ENCODE data around the gene GCDH. TPM values are rescaled to one million over a fixed set of nuclear protein-coding genes. Genes with fewer than 3 reads are reported as not detected.

Gene GCDH
- total and polyA plus RNA-seq, 3 donors from 2014 or later: 11.0 to 32.1 (median 30.5) TPM

DNA sequence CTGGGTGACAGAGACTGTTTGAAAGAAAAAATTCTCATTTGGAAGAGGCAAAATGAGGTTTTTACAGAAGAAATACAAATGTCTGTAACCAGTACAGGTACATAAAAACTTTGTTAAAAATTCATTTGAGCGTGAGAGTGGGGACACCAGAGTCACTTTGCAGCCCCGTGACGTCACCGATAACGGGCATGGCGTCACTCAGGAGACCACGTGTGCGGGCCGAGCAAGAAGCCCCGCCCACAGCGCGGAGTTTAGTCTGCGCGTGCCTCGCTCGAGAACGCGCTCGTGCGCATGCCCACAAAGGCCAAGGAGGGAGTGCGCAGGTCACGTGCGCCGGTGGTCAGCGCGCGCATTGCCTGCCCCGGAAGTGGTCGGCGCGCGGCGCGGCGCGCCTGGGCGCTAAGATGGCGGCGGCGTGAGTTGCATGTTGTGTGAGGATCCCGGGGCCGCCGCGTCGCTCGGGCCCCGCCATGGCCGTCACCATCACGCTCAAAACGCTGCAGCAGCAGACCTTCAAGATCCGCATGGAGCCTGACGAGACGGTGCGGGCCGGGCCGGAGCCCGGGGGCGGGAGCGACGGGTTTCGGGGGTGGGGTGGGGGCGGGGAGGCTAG is 54.6 kb downstream of the GCDH start, which contains the start of gene RAD23A:
TSS of gene RAD23A (plus strand) at position 384 of the 613 bp plus-strand sequence. CDS start at position 471, 87 bp downstream.
- Histone ChIP-seq H3K36me3 (ENCODE audit: low read depth, missing control alignments) (no peaks in the 10 kb centered on the region), H3K9me3 (no peaks in the 10 kb centered on the region), H3K27ac (peak within 1 kb of the TSS; percentile 94 to 95), H3K4me1 (peaks cover 7% of the 10 kb centered on the region), H3K4me3 (peak within 1 kb of the TSS; percentile 98), H3K27me3 (no peaks in the 10 kb centered on the region)
- intact Hi-C loops (cut with DNase I; ENCODE audit: low total_unique reads): no loop called here
- WGBS, 2 donors: 1 to 22% methylated on average over 1 to 53 of the region's 62 CpGs
- TF ChIP-seq, protein P1, sequence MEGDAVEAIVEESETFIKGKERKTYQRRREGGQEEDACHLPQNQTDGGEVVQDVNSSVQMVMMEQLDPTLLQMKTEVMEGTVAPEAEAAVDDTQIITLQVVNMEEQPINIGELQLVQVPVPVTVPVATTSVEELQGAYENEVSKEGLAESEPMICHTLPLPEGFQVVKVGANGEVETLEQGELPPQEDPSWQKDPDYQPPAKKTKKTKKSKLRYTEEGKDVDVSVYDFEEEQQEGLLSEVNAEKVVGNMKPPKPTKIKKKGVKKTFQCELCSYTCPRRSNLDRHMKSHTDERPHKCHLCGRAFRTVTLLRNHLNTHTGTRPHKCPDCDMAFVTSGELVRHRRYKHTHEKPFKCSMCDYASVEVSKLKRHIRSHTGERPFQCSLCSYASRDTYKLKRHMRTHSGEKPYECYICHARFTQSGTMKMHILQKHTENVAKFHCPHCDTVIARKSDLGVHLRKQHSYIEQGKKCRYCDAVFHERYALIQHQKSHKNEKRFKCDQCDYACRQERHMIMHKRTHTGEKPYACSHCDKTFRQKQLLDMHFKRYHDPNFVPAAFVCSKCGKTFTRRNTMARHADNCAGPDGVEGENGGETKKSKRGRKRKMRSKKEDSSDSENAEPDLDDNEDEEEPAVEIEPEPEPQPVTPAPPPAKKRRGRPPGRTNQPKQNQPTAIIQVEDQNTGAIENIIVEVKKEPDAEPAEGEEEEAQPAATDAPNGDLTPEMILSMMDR (IDR thresholded peaks at IDR 0.05): peak in 1 of 3 experiments; percentile 8
- no peak for TF ChIP-seq POLR2A (IDR thresholded peaks at IDR 0.05)
- peak; percentile 98 for DNase-seq

DNA sequence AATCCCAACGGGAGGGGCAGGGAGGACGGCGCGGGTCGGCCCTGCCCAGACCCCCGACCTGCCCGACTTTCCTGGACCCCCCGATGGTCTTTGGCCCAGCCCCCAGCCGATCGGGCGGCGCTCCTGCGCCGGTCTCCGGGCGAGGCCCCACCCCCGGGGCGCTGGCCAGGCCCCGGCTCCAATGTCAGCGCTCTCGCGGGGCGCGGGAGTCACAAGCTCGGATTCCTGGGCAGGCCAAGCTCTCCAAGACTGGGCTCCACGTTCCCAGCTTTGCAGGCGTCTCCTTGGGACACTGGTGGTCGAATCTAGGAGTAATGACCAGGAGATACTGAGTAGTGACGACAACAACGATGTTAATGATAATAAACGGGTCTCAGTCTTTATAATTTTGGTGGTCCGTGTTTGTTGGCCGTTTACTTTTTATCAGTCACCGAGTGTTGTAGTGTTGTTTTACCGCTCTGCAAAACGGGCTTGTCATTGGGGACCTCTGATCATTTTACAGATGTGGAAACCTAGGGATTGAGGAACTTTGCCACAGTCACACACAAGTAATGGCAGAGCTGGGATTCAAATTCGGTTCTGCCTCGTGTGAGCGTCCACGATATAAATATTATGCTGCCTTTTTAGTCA is 55.2 kb downstream of the GCDH start:
- 1% methylated on average over 17 to 40 of the region's 40 CpGs for WGBS, 2 donors
- Histone ChIP-seq H3K36me3 (ENCODE audit: low read depth, missing control alignments) (no peaks in the 10 kb centered on the region), H3K27ac (peak overlapping the region; percentile 94 to 95), H3K4me1 (peaks cover 7% of the 10 kb centered on the region), H3K9me3 (no peaks in the 10 kb centered on the region), H3K4me3 (peak overlapping the region; percentile 98), H3K27me3 (no peaks in the 10 kb centered on the region)
- TF ChIP-seq, protein P1 (IDR thresholded peaks at IDR 0.05): no peak
- no peak for TF ChIP-seq POLR2A (IDR thresholded peaks at IDR 0.05)
- intact Hi-C loops (cut with DNase I; ENCODE audit: low total_unique reads): no loop called here
- peak; percentile 68 for DNase-seq

DNA sequence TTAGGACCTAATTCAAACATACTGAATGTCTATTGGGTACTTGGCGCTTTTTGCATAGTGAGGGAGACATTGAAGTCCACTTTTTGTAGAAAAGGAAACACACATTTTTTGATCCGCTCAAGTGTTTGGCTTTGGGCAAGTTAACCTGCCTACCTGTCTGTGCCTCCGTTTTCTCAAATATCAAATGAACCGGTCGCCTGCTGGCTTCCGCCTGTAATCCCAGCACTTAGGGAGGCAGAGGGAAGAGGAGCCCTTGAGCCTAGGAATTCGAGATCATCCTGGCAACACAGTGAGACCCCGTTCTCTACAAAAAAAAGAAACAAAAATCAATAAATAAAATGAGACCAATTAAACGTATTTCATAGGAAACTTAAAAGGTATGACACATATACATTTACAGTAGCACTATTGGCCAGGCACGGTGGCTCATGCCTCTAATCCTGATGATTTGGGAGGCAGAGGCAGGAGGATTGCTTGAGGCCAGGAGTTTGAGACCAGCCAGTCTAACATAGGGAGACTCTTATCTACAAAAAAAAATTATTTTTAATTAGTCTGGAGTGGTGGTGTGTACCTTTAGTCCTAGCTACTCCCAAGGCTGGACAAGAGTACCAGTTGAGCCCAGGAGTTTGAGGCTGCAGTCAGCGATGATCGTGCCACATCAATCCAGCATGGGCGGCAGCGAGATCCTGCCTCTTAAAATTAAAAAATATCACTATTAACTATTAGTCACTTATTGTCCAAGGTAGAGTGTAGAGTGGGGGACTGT is 56.0 kb downstream of the GCDH start:
- no peak for TF ChIP-seq POLR2A (IDR thresholded peaks at IDR 0.05)
- TF ChIP-seq, protein P1 (IDR thresholded peaks at IDR 0.05): no peak

DNA sequence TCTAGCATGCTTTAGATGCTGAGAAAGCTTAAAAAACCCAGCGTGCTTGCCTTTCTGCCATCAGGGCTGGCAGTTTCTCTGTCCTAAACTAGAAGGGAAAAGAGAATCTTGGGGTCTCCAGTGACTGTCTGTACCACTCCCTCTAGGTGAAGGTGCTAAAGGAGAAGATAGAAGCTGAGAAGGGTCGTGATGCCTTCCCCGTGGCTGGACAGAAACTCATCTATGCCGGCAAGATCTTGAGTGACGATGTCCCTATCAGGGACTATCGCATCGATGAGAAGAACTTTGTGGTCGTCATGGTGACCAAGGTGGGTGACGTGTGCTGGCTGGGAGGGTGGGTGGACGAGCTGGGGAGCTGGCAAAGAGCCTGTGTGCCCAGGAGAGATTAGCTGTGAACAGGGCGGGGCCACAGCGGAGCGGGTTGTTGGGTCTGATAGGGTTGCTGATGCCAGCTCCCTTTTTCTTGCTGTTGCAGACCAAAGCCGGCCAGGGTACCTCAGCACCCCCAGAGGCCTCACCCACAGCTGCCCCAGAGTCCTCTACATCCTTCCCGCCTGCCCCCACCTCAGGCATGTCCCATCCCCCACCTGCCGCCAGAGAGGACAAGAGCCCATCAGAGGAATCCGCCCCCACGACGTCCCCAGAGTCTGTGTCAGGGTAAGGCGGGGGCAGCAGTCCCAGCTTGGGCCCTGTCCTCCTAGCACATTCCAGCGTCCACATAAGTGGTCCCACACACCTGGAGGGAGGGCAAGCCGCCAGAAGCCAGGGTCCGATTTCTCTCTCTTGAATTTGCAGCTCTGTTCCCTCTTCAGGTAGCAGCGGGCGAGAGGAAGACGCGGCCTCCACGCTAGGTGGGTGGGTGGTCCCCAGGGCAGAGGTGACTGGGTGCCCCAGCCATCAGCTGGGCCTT is 57.0 kb downstream of the GCDH start:
- 80 to 88% methylated on average over 15 to 26 of the region's 28 CpGs for WGBS, 2 donors
- intact Hi-C loops (cut with DNase I; ENCODE audit: low total_unique reads): no loop called here
- H3K4me1 ChIP-seq: peaks cover 9% of the 10 kb centered on the region
- H3K4me3 ChIP-seq: no peak overlapping the region
- H3K36me3 ChIP-seq (ENCODE audit: low read depth, missing control alignments): no peaks in the 10 kb centered on the region
- H3K9me3 ChIP-seq: no peaks in the 10 kb centered on the region
- H3K27me3 ChIP-seq: no peaks in the 10 kb centered on the region
- no peak overlapping the region for H3K27ac ChIP-seq
- no peak for DNase-seq
- TF ChIP-seq, protein P1 (IDR thresholded peaks at IDR 0.05): no peak

More for the DNA sequence above, 56.0 kb downstream of the GCDH start:
- Histone ChIP-seq H3K4me1 (peaks cover 7% of the 10 kb centered on the region), H3K27me3 (no peaks in the 10 kb centered on the region), H3K4me3 (peak overlapping the region; percentile 98), H3K9me3 (no peaks in the 10 kb centered on the region), H3K27ac (peak overlapping the region; percentile 94 to 95), H3K36me3 (ENCODE audit: low read depth, missing control alignments) (no peaks in the 10 kb centered on the region)
- intact Hi-C loops (cut with DNase I; ENCODE audit: low total_unique reads): no loop called here
- no peak for DNase-seq
- 54 to 57% methylated on average over 14 of the region's 14 CpGs for WGBS, 2 donors
